ENCODE results near the gene ALDH1B1.
"Not testable (repeated sequence)": the region's sequence is repeated elsewhere in the genome, so short reads cannot be mapped to it uniquely, and the experiment has no call there.

ALDH1B1 gene

DNA sequence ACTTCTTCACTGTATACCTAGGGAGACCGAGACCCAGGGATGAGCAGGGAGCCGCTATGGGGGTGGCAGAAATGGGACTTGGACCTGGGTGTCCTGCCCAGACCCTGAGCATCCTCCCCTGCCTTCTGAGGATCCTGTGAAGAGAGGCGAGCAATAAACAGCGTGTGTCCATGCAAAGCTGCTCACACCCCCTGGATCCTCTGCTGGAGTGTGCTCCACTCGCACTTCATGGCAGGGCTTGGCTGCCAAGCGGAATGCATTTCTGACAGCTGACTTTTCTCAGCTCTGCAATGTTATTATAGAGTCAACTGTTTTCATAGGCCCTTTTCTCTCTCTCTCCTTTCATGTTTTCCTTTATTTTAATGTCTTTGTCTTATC, 31.0 kb upstream of the ALDH1B1 start:
- no peak for DNase-seq (ENCODE audit: low read depth, low spot score)

DNA sequence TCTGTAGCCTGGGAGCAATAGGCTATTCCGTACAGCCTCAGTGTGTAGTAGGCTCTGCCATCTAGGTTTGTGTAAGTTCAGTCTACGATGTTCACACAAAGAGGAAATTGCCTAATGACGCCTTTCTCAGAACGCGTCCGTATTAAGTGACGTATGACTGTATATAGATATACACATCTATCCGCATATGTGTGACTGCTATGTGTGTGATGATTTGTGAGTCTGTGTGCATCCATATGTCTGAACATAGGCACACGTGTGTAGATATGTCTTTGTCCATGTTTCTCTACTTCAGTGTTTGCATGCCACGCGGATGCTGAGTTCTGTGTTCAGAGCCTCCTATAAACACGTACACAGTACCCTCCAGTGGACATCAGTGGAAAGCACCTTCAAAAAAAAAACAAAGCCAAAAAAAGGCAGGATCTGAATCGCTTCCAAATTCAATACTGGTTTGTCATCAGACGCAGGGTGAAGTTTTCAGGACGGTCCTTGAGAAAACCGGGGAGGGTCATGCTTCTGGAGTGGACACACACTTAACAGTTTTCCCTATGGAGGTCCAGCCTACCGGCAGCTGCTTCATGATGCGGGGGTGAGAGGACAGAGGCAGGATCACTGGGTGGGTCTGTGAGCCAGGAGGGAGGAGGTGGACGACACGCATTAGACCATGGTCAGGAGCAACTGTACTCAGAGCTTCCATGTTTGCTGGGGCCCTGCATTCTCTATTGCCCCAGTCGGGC, 29.5 kb upstream of the ALDH1B1 start:
- no peak for DNase-seq (ENCODE audit: low read depth, low spot score)

DNA sequence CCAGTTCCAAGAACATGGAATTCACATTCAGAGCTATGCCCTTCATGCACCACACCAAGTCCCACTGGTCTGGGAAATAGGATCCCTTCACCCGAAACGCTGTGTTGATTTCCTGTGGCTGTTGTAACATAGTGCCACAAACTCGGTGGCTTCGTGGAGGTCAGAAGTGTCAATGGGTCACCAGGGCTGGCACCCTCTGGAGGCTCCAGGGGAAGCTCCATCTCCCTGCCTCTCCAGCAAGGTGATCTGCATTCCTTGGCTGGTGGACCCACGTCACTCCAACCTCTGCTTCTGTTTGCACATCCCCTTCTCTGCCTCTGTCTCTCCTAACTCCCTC, 28.9 kb upstream of the ALDH1B1 start:
- DNase-seq (ENCODE audit: low read depth, low spot score): no peak

DNA sequence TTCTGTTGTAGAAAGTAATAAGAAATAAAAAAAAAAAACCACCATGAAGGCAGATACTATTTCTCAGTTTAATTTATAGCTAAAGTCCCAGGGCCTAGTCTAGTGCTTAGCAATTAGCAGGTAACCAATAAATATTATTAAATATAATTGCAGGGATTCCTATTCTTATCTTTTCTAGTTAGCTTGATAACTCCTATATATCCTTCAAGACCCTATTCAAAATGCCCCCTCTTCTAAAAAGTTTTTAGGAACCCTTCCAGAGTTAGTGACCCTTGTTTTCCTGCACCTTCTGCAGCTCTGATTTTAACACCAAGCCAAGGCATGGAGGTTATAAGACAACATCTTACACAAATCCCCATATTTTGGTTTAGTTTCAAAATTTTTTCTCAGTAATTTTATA, 24.6 kb upstream of the ALDH1B1 start:
- DNase-seq (ENCODE audit: low read depth, low spot score): no peak

DNA sequence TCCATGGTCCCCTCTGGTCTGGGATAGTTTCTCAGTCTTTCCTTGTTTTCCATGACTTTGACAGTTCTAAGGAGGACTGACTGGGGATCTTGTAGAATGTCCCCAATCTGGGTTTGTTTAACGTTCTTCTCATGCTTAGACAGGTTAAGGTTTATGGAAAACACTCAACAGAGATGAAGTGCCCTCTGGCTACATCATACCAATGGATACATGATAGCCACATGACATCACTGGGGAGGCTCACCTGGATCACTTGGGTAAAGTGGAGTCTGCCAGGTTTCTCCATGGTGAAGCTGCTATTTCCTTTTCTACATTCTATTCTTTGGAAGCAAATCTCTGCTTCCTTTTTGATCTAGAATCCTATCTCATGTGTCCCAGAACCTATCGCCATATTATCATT, 23.8 kb upstream of the ALDH1B1 start:
- no peak for DNase-seq (ENCODE audit: low read depth, low spot score)

DNA sequence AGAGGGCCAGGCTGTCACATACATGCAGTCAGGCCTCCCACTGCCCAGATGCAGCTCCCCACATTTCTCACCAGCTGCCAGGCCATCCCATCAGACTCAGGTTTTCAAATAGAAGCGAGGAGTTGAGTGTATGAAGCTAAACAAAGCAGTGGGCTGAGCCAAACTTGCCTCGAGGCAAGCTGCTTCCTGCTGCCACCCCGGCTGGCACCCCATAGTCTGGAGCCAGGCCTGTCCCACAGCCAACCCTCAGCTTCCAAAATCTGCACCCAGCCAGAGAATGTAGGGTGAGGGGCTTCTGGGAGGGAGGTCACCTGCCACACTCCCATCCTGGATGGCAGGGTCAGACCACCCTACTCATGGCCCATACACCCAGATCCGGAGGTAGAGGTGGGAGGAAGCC, 22.3 kb upstream of the ALDH1B1 start:
- DNase-seq (ENCODE audit: low read depth, low spot score): no peak

DNA sequence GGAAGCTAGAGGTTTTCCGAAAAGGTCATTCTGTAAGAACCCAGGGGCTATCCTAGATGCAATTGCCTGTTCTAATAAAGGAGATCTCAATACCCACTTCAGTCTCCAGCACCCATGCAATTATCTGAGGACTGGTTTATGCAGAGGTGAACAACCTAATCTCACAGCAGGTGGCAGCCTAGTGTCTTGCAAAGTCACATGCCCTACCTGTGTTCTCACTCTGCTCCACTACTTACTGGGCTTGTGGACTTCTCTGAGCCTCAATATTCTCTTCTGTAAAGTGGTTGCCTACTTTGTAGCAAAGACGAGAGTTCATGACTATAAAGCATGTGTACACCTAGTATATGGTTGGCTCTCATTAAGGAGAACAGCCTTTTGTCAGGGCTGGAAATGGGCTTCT, 21.0 kb upstream of the ALDH1B1 start:
- no peak for DNase-seq (ENCODE audit: low read depth, low spot score)

DNA sequence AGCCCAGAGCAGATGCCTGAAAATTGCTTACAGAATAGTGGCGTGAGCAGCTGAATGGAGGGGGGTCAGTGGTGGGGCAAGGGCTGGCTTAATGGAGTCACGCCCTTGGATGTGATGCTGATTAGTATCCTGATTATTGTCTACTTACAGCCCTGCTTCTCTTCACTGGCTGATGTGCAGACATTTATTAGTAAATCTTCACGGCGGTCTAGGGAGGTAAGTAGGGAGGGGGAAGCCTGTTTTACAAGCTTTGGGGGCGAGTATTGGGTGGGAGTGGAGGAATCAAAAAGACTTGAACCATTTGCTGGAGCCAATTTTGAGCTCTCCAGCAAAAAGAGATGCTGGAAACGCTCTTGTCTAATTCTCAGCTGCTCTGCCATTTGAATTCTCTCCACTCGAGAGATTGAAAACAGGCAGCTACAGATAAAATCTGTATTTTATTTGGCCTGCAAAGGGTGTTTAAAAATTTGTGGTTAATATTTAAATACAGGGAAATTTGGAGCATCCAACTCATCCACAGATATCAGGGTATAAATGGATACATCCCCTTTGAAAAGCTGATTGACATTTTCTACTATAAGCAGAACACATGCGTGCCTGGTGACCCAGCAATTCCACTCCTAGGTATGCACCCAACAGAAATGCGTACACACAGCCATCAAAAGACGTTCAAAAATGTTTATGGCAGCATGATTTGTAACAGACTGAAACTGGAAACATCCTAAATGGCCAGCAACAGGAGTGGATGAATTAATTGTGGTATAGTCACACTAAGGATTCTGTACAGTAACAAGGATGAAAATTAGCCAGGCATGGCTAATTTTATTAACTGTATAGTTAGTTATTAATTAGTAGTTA, 19.5 kb upstream of the ALDH1B1 start:
- DNase-seq (ENCODE audit: low read depth, low spot score): no peak

DNA sequence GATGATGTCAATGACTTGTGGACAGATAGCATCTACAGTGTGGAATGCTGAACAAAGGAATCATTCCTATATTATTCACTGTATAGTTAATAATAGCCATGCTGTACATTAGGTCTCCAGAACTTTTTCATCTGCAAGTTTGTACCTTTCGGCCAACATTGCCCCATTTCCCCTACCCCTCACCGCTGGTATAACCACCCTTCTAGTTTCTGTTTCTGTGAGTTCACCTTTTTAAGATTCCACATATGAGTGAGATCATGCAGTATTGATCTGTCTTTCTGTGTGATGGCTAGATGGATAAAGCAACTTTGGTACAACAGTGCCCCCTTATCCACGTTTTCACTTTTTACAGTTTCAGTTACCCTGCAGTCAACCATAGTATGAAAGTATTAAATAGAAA, 18.8 kb upstream of the ALDH1B1 start:
- DNase-seq (ENCODE audit: low read depth, low spot score): no peak

DNA sequence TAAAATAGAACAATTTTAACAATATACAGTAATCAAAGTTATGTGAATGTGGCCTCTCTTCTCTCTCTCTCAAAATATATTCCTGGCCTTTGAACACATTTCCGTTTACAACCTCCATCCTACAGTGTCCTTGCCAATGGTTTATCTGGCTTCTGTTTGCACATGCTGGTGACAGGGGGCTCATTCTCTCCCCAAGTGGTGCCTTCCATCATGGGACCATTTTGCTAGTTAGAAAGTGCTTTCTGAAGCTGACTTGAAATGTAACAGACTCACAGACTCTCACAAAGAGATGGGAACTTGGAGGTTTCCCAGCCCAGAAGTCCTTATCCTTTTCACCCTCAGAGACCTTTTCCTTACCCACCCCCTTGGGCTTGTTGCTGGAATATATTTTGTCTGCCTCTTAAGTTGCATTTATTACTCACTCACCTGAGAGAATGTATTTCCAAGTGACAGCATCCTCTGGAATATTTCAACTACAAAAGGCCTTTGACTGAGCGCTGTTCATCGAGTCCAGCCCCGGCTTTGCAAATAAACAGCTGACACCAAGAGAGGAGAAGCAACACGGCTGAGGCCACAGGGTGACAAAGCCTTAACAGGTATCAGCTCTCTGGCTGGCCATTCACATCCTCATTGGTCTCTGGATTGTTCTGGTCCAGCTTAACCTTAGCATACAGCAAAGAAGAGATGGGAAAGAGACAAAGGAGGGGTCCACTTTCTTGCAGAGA, 17.5 kb upstream of the ALDH1B1 start:
- DNase-seq (ENCODE audit: low read depth, low spot score): no peak

DNA sequence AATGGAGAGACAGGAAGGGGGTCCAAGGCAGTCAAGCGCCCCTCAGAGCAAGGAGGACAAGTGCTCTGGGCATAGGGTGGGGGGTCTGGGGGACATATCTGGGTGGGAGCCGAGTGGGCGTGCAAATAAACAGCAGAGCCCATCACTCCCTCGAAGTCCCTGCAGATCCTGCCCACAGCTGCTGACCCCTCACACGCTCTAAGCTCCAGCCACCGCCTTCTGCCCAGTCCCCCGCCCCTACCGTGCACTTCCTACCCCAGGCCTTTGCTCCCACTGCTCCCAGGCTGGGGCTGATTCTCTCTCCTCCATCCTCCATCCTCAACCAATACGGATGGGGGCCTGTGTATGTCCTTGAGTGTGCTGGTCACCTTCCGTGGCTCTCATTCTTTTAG, 16.9 kb upstream of the ALDH1B1 start:
- DNase-seq (ENCODE audit: low read depth, low spot score): no peak

DNA sequence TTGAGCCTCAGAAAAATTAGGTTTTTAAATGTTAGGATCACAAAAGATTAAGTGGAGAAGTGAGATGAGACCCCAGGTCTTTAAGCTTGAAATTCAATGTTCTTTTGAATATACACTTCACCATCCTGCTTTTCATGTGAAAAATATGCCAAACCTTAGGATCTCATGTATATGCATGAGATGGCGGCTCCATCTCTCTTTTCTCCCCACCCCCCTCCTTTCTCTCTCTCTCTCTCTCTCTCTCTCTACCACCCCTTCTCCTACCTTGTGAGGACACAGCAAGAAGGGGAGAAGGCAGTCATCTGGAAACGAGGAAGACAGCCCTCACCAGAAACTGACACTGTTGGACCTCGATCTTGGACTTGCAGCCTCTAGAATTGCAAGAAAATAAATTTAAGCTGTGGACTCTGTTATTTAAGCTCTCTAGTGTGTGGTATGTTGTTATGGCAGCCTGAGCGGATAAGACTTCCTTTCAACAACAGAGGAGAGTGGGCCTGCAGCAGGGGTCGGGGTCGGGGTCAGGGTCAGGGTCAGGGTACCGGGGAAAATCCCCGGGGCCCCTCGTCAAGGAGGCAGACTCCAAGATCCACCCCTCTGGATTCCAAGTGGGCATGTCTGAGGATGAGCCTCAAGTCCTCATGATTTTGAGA, 16.4 kb upstream of the ALDH1B1 start:
- no peak for DNase-seq (ENCODE audit: low read depth, low spot score)

DNA sequence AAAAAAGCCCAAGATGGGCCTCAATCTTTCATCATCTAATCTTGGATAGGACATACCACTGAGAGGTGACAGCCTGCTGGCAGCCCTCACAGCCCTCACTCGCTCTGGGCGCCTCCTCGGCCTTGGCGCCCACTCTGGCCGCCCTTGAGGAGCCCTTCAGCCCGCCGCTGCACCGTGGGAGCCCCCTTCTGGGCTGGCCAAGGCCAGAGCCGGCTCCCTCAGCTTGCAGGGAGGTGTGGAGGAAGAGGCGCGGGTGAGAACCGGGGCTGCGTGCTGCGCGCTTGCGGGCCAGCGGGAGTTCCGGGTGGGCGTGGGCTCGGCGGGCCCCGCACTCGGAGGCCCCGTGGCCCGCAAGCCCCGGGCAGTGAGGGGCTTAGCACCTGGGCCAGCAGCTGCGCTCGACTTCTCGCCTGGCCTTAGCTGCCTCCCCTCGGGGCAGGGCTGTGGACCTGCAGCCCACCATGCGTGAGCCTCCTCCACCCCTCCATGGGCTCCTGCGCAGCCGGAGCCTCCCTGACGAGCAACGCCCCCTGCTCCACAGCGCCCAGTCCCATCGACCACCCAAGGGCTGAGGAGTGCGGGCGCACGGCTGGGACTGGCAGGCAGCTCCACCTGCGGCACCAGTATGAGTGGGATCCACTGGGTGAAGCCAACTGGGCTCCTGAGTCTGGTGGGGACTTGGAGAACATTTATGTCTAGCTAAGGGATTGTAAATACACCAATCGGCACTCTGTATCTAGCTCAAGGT, 15.0 kb upstream of the ALDH1B1 start:
- DNase-seq (ENCODE audit: low read depth, low spot score): not testable (repeated sequence)

DNA sequence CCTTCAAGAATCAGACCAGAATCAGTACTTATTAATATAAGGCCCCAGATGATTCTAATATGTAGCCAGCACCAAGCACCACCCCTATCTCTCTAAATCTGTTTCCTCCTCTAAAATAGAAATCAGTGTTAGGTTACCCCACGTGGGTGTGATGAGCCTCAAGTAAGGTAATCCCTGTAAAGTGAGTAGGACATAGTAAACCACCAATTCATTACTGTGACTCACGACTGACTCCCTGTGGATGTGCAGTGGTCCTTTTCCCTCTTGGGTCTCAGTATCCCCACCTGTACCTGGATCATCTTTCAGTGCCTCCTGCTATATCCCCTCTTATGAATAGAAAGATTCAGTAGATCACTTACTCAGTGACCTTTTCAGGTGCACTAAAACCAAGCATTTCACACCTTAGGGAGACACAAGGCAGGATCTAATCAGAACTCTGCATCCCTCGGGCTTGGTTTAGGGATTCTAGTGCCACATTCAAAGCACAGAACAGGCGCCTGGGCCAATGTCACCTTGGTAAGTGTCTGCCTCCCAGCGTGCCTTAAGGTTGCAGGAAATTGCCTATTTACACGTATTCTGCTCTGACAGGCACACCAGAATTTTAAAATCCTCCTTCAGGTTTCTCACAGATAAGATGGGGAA, 12.2 kb upstream of the ALDH1B1 start:
- DNase-seq (ENCODE audit: low read depth, low spot score): no peak

DNA sequence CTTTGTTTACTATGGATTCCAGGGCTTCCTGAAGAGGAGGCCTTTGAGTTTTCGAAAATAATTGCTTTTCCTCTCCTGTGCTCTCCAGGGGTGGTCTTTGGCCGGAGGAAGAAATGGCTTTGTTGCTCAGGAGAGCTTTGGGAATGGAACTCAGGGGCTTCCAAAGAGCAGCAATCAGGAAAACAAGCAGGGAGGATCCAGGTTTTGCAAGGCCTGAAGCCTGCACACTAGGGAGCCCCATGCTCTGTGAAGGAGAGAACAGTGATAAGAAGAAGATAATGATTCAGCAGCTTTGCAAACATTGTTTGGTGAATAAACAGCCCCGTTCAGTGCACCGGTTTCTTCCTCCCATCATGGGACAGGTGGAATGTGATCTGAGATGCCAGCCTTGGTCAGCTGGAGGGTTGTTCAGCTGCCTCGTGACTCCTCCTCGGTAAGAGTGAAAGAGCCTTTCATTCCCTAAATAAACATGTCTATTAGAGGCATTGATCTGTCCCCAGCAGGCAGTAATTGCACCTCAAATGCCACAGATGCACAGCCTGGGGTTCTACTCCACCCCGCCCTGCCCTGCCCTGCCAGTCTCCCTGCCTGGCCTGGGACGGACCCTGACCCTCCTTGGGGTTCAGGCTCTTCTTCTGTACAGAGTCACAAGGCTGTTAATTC, 11.5 kb upstream of the ALDH1B1 start:
- no peak for DNase-seq (ENCODE audit: low read depth, low spot score)

DNA sequence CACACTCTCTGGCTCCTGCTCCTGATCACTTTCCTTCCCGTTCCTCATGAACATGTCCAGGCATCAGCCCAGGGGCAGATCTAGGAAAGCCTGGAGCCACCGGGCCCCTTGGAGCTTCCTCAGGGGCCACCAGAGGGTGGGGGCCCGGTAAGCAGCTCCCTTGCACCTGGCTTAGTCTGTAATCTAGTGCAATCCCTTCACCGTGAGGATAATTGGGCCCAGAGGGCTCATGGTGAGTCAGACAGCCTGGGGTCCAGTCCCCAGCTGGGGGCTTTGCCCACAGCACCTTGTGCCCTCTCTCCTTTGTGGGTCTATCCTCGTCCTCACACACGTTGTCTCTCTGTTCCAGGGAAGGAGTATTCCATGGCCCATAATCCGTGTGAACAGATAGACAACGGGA, 10.4 kb upstream of the ALDH1B1 start:
- DNase-seq (ENCODE audit: low read depth, low spot score): no peak

DNA sequence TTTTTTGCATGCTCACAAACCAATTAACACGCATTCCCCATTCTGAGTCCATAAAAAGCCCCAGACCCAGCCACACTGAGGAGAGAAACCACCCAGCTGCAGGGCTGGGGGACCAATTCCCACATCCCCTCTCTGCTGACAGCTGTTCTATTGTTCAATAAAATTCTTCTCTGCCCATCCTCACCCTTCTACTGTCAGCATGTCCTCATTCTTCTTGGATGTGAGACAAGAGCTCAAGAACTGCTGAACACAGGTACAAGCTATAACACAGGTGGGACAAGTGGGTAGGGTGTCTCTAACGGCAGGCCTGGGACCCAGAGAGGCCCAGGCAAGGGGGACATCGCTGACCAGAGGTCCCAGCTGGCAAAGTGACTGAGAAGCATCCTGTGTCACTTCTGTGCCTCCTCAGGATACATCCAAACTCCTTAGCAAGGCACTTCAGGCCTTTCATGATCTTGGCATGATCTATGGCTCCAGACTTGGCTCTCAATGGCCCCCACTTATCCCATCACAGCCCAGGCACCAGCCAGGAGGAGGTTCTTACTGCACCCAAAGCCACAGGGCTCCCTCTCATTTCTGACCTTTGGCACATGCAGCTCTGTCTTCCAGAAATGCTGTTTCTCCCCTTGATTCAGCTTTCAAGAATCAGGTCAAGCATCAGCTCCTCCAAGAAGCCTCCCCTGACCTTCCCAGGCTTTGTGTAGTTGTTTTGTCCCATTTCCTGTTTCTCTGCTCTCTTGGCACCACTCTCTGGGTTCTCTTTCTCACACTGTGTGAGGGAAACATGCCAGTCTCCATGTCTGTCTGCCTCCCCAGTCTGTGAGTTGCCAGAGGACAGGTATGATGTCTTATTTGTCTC, 7.3 kb upstream of the ALDH1B1 start:
- no peak for DNase-seq (ENCODE audit: low read depth, low spot score)

DNA sequence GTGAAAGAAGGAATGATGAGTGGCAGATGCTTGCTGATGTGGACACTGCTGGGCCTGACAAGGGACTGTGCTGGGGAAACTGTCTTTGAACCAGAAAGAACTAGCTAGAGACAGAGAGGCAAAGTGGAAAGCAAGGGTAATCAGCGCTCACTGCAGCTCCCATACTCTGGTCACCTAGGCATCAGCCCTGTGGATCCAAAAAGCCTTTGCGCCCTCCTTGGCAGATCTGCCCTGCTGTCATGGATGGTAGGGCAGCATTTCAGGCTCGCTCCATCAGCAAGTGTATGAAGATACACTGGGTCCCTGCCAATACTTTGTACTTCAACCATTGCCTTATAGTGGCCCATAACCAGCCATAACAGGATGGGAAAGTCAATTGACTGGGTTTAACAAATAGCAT, 6.6 kb upstream of the ALDH1B1 start:
- DNase-seq (ENCODE audit: low read depth, low spot score): no peak

DNA sequence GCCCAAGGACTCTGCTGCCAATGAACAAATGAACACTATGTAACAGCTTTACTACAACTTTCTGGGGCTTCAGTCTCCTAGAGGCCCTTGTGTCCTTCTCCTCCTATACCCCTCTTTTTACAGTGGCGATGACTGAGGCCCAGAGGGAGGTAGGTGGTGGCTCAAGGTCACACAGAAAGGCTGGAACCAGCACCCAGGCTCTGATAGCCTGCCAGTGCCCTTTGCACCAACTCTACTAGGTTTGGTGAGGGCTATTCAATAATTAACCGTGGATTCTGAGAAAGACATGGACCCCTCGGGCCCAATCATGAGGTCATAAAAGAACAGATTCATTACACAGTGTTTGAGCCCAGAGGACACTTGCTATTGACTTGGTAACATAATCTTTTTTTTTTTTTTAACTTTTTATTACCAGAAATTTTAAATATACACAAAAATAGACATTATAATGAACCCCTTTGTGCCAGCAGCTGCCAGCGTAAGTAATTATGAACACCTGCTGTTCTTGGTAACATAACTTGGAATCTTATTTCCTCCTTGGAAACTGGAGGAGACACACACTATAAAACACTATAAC, 6.1 kb upstream of the ALDH1B1 start:
- DNase-seq (ENCODE audit: low read depth, low spot score): no peak
